Nucleus accumbens (tissue), 56 donors: Measurements from ENCODE around the gene GUCA2B.

Experiments used
- DNase-seq, 56 donors: peaks; one replicate each; lab custom pipeline; 2025; lab: John Stamatoyannopoulos, UW

The GUCA2B gene

DNA sequence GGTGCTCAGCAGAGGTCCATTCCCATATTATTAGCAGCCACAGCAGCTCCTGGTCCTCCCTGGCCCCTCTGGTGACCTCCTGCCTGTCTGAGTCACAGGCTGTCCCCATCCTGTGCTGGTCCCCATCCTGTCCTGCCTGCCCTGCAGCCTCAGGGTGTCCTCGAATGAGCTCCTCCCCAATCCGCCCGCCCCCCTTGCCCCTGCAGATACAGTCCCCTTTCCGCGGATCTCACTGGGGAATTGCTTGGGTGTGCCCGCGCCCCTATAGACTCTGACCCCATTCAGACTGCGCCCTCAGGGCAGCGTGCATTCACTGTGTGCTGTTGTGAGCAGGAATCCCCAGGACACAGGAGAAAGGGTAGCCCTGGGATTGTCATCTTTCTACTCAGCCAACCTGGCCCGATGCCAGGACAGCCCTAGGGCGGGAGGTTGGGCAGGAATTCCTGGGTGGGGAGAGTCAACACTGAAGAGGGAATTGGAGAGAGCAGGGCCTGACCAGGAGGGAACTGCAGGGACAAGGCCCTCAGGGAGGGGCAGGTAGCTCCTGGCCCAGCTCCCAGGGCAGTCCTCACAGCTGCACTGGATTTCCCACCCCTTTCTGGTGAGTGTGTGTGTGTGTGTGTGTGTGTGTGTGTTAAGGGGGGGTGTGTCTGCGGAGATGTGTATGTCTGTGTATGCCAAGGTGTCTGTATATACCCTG is 12.5 kb downstream of the GUCA2B start:
- no peak for DNase-seq

DNA sequence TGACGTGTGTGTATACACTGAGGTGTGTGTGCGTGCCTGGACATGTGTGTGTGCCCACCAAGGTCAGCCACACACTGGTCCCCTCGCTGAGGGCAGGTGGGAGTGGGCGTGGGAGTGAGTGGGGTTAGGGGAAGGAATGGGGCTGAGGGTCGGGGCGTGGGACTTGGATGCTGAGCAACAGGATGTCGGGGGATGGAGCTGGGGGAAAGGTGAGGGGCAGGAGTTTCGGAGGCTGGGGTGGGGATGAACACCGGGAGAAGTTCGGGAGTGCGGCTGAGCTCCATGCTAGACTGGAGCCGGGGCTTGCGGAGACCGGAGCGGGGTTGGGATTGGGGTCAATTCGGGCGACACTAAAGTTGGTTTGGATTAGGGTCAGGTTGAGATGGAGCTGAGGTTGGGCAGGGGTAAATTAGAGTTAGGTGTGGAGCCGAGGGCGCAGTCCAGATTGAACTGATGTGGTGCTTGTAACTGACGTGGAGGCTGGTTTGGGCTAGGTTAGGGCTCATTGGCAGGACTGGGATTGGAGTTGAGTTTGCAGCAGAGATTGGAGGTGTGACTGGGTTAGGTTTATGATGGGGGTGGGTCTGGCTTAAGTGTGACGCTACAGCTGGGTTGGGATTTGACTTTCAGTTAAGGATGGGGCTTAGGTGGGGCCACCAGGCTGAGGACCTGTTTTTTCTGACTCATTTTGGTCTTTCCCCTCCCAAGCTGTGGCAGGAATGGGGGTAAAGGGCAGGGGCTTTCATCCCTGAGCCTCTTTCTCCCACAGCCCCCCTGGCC is 14.6 kb downstream of the GUCA2B start:
- DNase-seq = no peak

DNA sequence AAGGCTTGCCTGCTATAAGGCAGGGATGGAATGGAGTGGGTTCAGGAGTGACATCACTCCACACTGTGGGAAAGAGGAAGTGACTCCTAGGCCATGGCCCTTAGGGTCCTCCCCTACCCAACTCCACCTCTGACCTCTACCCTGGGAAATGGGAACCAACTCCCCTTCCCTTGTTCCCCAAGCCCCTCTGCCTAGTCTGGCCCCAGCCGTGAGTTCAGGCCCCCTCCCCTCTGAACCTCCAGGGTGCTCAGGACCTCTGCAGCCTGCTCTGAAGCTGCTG is 15.1 kb downstream of the GUCA2B start:
- DNase-seq = no peak

DNA sequence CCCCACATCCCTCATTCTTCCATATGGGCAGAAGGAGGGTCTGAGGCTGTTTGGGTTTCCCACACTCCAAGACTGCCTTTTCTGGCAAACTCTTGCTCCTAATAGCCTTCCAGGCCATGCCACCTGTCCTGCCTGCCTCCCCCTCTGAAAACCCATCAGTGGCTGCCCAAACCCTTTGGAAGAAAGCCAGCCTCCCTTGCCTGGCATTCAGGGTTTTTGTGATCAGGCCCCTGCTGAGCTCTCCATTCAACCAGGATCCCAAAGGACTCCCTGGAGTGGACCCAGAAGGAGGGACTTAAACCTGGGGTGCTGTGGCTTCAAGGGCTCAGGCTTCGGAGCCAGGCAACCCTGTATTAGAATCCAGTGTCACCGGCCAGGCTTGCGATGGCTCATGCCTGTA is 15.6 kb downstream of the GUCA2B start:
- DNase-seq = no peak

DNA sequence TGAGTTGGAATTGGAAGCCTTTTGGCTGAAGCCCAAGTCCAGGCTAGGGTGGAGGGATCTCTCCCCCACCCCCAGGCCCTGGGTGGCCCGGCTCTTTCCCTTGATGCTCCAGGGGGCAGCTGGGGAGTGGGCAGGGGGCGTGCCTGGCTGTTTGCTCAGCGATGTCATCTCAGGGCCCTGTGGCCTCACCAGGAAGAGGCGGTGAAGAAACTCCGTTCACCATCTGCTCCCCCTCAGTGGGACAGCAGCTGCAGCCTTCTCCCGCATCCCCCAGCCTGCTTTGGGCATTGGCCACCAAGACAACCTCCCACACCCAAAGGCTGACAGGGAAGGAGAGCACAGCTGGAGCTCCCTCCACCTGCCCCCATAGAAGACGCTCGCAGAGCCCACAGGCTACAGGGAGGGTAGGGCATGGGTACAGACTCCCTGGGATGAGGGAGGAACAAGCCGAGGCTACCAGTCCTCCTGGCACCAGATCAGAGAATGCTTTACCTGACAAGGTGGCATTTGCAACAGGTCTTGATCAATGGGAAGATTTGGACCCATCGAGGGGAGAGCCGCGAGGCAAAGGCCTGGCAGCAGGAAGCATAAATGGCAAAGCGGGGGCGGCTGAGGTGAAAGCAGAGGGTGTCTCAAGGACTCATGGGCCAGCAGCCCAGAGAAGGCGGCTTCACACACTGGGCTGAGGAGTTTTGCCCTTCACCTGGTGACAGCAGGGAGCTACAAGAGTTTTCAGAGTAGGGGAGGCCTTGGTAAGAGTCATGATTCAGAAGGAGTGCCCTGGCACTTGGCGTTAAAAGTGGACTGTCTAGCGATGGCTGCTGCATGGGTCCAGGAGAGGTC is 17.8 kb downstream of the GUCA2B start:
- DNase-seq = no peak

DNA sequence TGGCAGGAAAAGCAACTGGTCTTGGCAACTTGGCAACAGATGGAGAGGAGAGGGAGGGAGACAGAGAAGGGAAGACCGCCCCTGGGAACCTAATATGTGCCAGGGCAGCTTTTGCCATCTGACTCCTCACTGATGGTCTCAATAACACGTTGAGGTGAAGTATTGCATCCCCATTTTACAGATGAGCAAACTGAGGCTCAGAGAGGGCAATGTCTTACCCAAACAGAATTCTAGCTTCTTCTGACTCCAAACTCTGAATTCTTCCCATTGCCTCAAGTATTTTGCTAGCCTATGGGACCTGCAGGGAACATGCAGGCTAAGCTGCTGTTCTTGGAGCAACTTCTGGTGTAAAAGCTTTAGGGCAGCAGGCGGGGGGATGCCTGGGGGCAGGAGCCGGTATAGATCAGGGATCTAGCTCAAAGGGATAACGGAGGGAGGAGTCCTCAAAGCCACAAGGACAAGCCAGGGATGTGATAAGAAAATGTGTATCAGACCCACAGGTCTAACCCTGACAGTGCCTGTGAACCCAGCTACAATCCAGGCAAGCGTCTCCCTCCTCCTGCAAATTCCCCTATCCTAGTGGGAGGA is 18.6 kb downstream of the GUCA2B start:
- DNase-seq = no peak

DNA sequence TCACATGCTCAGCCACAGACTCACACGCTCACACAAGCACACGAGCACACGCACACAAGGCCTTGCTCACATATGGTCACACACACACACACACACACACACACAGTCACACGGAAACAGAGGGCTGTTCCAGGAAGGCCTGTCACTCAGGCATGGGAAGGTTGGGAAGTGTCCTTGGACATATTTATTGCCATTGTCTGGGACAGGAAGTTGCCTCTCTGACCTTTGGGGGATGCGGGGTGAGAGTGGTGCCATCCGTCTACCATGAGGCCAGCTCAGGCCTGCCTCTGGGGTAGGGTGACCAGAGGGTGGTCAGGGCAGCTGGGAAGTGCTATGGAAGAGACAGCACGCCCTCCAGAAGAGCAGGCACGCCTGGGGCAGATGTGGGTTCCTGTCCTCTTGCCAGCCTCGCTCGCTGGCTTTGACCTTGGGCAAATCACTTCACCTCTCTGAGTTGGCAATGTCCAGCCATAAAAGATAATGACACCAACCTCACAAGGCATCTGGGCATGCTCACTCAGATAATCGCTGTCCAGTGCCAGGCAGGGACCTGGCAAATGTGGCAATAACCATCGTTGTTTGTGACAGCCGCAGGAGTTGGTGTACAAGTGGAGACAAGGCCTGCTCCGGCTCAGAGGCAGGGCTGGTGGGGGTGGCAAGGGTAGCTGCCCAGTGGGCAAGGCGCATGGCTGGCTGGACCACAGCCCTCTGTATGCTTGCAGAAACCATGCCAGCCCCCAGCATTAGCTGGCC is 19.3 kb downstream of the GUCA2B start:
- DNase-seq = peak in 3 of 56 donors; percentile 18 to 29 (median 19)

DNA sequence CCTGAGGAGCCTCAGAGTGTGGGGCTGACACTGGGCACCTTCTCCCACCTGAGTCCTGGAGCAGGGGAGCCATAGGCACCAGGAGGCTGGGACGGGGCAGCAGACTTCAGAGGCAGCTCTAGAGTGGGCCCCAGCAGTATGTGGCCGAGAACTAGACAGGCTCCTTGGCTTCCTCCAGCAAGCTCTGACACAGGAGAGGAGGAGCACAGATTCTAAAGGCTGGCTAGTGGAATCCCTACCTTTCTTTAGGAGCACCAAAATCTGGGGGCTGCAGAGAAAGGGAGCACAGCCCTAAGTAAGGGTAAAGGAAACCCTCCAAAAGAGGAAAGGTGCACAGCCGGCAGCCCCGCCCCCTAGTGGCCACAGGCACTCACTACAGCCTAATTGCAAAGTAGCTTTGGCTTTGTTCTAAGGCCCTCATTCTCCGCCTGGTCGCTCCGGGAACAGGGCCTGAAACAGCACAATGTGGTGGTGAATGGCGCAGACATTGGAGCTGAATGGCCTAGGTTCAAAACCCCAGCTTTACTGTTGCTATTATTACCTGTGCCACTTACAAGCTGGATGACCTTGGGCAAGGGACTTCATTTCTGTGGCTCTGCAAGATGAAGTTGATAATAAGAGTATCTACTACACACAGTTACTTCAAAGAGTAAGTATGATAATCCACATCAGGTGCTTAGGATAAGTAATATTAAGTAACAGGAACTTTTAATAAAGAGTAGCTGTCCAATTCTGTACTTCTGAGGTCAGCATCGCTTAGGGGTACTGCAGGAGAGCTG is 20.1 kb downstream of the GUCA2B start:
- DNase-seq = peak in 44 of 56 donors; percentile 10 to 79 (median 45)

DNA sequence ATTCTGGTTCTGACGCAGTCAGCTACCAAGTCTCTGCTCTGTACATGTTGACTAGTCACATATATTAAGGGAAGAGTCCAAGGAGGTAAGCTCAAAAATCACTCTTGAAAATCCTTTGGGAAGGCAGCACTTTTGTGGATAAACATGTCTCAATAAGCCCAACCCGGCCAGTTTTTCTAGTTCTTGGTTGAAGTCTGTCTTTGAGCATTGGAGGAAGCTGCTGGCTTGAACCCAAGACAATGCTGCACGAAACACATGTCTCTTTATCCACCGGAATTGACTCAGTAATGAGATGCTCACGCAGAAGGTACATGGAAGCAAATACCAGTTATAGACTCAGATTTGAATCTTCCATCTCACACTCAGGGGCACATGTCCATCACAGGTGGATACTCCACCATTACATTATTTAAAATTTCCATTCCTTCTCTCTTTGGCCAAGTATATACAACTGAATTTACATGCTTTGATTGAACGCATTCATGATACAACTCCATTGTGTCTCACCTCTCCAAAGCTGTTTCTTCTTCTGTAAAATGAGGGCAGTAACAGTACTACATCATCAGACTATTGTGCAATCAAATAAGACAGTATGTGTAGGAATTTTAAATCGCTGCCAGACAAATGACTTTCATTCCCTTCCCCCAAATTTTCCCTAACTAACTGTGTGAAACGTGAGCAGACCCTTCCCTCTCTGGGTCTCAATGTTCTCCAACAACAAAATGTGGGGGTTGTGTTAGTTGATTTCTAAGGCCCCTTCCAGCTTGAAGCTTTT is 20.9 kb downstream of the GUCA2B start:
- no peak for DNase-seq

DNA sequence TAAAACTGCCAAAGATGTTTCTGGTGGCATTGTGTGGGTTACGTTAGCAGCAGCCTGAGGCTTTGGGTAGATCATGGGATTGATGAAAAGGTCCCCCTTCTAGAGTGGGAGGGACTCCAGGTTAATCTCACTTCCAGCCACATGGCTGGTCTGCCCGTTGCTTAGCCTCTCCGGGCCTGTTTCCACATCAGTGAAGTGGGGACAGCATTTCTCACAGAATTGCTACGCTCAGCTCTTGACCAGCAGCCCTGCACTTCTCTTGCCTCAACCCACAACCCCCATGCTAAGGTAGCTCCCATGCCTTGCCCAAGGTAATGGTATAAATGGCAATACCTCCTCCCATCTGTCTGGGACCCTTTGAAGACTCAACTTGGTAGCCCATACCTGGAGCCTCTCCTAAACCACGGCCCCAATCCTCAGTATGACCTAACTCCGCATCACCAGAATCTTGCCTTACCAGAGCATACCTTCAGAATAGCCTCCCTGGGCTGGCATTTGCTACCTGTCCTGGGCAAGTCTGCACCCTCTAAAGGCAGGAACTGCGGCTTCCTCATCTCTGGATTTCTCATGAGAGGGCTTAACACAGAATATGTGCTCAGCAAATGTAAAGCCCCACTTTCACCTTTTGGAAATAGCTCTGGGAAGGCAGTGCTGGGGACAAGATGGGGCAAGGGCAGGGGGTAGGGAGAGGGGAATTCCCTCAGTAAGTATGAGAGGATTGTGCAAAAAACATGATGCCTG is 22.3 kb downstream of the GUCA2B start:
- no peak for DNase-seq

DNA sequence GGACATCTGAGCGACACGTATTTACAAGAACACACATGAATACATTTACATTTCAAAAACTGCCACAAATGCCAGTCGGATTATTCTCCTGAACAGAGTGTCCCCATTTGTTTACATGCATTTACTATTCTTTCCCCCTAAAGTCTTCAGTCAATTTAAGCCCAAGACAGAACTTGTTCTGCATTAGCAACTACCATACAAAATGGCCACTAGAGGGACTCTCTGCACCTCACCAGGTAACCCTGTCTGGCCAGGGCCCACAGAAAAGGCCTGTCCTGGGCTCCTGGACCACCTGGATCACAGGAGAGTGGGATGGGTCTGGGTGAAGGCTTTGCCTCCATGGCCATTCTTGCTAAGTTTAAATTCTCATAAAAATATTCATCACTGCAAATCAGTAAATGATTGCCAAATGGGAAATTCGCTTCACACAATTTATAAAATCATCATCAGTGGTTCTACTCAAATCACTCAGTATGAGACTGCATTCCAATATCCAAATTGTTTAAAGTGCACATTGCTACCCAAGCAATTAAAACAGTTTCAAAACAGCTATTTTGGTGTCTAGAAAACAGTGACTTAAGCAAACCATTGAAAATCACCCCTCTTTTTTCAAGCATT is 23.8 kb downstream of the GUCA2B start:
- DNase-seq = peak in 6 of 56 donors; percentile 5 to 39 (median 10)

DNA sequence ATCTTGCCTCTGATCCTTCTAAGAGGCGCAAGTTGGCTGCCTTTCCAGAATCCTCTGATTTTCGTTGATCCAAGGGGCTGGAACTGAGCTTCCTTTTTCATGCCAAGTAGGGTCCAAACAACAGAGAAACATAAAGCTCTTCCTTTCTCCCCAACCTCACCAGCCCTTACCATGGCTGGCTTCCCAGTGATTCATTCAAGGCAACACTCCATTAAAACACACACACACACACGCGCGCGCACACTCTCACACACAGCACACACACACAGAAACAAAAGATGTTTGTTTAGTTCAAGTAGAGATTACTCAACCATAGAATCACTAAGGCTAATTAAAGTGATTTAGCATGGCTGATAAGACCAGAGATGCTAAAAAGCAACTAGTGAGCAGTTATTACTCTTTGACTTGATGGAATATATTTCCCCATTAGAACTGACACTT is 24.4 kb downstream of the GUCA2B start:
- peak in 47 of 56 donors; percentile 7 to 88 (median 43) for DNase-seq

DNA sequence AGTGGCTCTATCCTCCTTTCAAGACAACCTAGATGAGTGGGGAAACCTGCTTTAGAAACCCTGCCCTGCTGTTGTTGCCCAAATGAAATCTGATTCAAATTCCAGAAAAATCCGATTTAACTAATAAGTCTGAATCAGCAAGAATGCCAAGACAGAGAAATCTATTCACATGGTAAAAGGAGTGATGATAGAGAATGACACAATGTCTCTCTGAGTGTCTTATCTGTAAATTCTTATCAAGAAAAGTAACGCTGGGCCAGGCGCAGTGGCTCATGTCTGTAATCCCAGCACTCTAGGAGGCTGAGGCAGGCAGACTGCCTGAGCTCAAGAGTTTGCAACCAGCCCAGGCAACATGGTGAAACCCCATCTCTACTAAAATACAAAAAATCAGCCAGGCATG is 25.0 kb downstream of the GUCA2B start:
- no peak for DNase-seq

DNA sequence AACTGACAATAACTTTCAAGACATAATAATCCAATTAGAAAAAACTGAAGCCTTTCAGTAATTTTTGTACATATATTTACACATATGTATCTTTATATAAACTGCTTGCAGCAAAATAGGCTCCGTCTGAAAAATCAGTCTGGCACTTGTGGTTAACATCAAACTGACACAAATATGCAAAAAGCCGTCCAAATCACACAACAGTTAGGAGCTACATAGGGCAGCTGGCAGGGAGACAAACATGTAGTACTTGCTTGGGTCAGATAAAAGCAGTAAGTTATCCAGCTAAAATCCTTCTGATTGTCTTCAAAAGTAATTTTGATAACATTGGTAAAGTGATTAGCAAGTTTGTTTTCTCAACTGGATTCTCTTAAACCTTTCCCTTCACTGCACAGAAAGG is 26.1 kb downstream of the GUCA2B start:
- DNase-seq = no peak

DNA sequence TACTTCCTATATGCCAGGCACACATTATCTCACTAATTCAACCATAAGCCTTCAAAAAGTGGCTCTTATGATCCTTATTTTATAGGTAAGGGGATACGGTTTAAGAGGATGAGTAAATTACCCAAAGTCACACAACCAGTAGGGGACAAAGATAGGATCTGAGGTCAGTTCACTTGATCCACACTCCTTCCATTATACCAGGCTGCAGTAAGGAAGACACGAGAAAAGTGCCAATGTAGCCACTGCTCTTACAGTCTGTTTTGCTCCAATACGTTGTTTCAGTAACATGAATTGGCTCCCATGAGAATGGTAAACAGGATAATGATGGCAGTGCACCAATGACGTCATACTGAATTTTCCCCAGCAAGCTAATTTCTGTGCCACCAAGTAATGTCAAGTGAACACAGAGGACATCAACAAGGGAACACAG is 26.7 kb downstream of the GUCA2B start:
- DNase-seq = no peak

DNA sequence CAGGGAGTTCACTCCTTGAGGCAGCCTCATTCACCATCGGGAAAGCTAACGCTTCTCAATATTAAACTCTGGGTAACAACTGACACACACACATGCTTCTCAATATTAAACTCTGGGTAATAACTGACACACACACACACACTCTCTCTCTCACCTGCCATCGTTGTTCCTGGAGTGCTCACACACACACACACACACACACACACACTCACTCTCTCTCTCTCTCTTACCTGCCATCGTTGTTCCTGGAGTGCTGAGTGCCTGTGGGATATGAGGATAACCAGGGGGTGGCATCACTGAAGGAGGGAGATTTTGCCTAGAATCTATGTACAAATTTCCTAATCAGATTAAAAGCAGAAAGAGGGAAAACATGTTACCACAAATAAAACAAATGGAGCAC is 28.5 kb downstream of the GUCA2B start:
- DNase-seq = no peak

DNA sequence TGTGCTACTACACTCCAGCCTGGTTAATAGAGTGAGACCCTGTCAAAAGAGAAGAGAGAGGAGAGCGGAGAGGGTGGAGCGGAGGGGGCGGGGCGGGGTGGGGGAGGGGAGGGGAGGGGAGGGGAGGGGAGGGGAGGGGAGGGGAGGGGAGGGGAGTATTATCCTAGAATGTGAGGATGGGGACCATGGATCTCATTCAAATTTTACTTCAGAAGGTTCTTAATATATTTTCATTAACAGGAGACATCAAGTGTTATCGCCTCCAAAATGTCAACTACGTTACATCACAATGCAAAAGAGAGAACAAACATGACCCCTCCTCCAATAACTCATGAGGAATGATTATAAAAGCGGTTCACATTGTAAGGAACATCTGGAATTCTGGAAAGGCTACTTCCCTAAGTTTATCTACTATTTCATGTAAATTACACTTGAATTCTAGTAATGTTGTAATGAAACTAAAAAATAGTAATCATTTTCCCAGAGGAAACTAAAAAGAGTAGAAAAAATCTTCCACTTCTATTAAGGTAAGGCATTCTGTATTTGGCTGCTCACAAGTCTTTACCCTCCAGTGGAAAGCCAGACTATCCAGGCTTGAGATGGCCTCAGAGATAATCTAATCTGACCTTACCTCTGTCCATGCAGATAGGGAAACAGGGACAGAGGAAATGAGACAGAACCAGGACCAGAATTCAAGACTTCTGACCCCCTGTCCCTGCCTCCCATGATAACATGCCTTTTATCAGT is 30.2 kb downstream of the GUCA2B start:
- no peak for DNase-seq
